ENCODE results near the gene GRHPR. TPM values are rescaled to one million over a fixed set of nuclear protein-coding genes. Genes with fewer than 3 reads are reported as not detected.

Gene GRHPR
- 100 to 1,000 TPM in 1 of 3 donors, 10 to 100 TPM in 2; 78.3 to 141 (median 84.9) TPM for polyA plus RNA-seq

- peak within 1 kb of the TSS; percentile 90 to 97 (median 94) for H3K4me3 Mint-ChIP-seq
- peaks cover 0 to 6% (median under 1%) of the 10 kb centered on the region in 3 donors for H3K27me3 Mint-ChIP-seq (ENCODE audit: low read depth in 3 of 3)
- H3K4me1 Mint-ChIP-seq: peaks cover 23 to 25% of the 10 kb centered on the region in 2 donors
- no peaks in the 10 kb centered on the region for H3K9me3 Mint-ChIP-seq
- H3K27ac Mint-ChIP-seq: peak within 1 kb of the TSS; percentile 89 to 95 (median 92)
- DNase-seq: peak; percentile 83 to 86 (median 86)
- peaks cover 0 to 4% (median 0%) of the 10 kb centered on the region in 3 donors for H3K36me3 Mint-ChIP-seq
These were observed at the start of gene GRHPR for GRCh38 chr9:37422289-37423104. TSS of gene GRHPR (plus strand) at chr9:37422696. CDS start at chr9:37422751, 55 bp downstream.

GRCh38 chr9:37372839-37373238, 49.7 kb upstream of the GRHPR start:
- H3K27me3 Mint-ChIP-seq (ENCODE audit: low read depth in 3 of 3): peaks cover 0 to 6% (median 3%) of the 10 kb centered on the region in 3 donors
- no peak for DNase-seq
- no peaks in the 10 kb centered on the region for H3K36me3 Mint-ChIP-seq
- no peak overlapping the region for H3K27ac Mint-ChIP-seq
- no peaks in the 10 kb centered on the region for H3K4me1 Mint-ChIP-seq
- no peak overlapping the region for H3K4me3 Mint-ChIP-seq
- no peaks in the 10 kb centered on the region for H3K9me3 Mint-ChIP-seq

GRCh38 chr9:37373621-37374020, 48.9 kb upstream of the GRHPR start:
- Mint-ChIP-seq H3K27me3 (ENCODE audit: low read depth in 3 of 3) (peaks cover 0 to 6% (median 3%) of the 10 kb centered on the region in 3 donors), H3K27ac (no peak overlapping the region), H3K36me3 (no peaks in the 10 kb centered on the region), H3K9me3 (no peaks in the 10 kb centered on the region), H3K4me1 (no peaks in the 10 kb centered on the region), H3K4me3 (no peak overlapping the region)
- DNase-seq: no peak

- Mint-ChIP-seq H3K36me3 (no peaks in the 10 kb centered on the region), H3K4me3 (no peak overlapping the region), H3K27ac (no peak overlapping the region), H3K27me3 (ENCODE audit: low read depth in 3 of 3) (peaks cover 0 to 5% (median 3%) of the 10 kb centered on the region in 3 donors), H3K4me1 (no peaks in the 10 kb centered on the region), H3K9me3 (no peaks in the 10 kb centered on the region)
- no peak for DNase-seq
These were observed 47.6 kb upstream of the GRHPR start for GRCh38 chr9:37374892-37375291.

GRCh38 chr9:37377688-37378612, 44.5 kb upstream of the GRHPR start:
- Mint-ChIP-seq H3K9me3 (no peaks in the 10 kb centered on the region), H3K27ac (no peak overlapping the region), H3K36me3 (no peaks in the 10 kb centered on the region), H3K27me3 (ENCODE audit: low read depth in 3 of 3) (peaks cover 0 to 3% (median 2%) of the 10 kb centered on the region in 3 donors), H3K4me1 (no peaks in the 10 kb centered on the region), H3K4me3 (no peak overlapping the region)
- no peak for DNase-seq

- Mint-ChIP-seq H3K36me3 (no peaks in the 10 kb centered on the region), H3K4me3 (no peak overlapping the region), H3K27me3 (ENCODE audit: low read depth in 3 of 3) (peaks cover 0 to 3% (median 2%) of the 10 kb centered on the region in 3 donors), H3K4me1 (no peaks in the 10 kb centered on the region), H3K9me3 (no peaks in the 10 kb centered on the region), H3K27ac (no peak overlapping the region)
- DNase-seq: no peak
These were observed 43.9 kb upstream of the GRHPR start for GRCh38 chr9:37378613-37379004.

GRCh38 chr9:37379835-37380234, 42.7 kb upstream of the GRHPR start:
- H3K4me3 Mint-ChIP-seq: no peak overlapping the region
- peaks cover 0 to 5% (median 2%) of the 10 kb centered on the region in 3 donors for H3K27me3 Mint-ChIP-seq (ENCODE audit: low read depth in 3 of 3)
- H3K36me3 Mint-ChIP-seq: no peaks in the 10 kb centered on the region
- H3K9me3 Mint-ChIP-seq: no peaks in the 10 kb centered on the region
- DNase-seq: no peak
- H3K27ac Mint-ChIP-seq: no peak overlapping the region
- no peaks in the 10 kb centered on the region for H3K4me1 Mint-ChIP-seq

- no peaks in the 10 kb centered on the region for H3K9me3 Mint-ChIP-seq
- no peaks in the 10 kb centered on the region for H3K4me1 Mint-ChIP-seq
- H3K27me3 Mint-ChIP-seq (ENCODE audit: low read depth in 3 of 3): peaks cover 0 to 5% (median 2%) of the 10 kb centered on the region in 3 donors
- no peak overlapping the region for H3K4me3 Mint-ChIP-seq
- DNase-seq: no peak
- no peaks in the 10 kb centered on the region for H3K36me3 Mint-ChIP-seq
- no peak overlapping the region for H3K27ac Mint-ChIP-seq
These were observed 41.9 kb upstream of the GRHPR start for GRCh38 chr9:37380570-37380969.

- no peaks in the 10 kb centered on the region for H3K9me3 Mint-ChIP-seq
- no peak overlapping the region for H3K27ac Mint-ChIP-seq
- no peaks in the 10 kb centered on the region for H3K4me1 Mint-ChIP-seq
- H3K27me3 Mint-ChIP-seq (ENCODE audit: low read depth in 3 of 3): peaks cover 0 to 5% (median 0%) of the 10 kb centered on the region in 3 donors
- no peak for DNase-seq
- no peaks in the 10 kb centered on the region for H3K36me3 Mint-ChIP-seq
- no peak overlapping the region for H3K4me3 Mint-ChIP-seq
These were observed 41.3 kb upstream of the GRHPR start for GRCh38 chr9:37381094-37381741.

- peaks cover 0 to 2% (median 0%) of the 10 kb centered on the region in 3 donors for H3K27me3 Mint-ChIP-seq (ENCODE audit: low read depth in 3 of 3)
- no peaks in the 10 kb centered on the region for H3K36me3 Mint-ChIP-seq
- H3K9me3 Mint-ChIP-seq: no peaks in the 10 kb centered on the region
- DNase-seq: no peak
- no peaks in the 10 kb centered on the region for H3K4me1 Mint-ChIP-seq
- no peak overlapping the region for H3K4me3 Mint-ChIP-seq
- H3K27ac Mint-ChIP-seq: no peak overlapping the region
These were observed 40.1 kb upstream of the GRHPR start for GRCh38 chr9:37382161-37382981.

- no peak for DNase-seq
- Mint-ChIP-seq H3K9me3 (no peaks in the 10 kb centered on the region), H3K27me3 (ENCODE audit: low read depth in 3 of 3) (peaks cover 0 to 2% (median 0%) of the 10 kb centered on the region in 3 donors), H3K36me3 (no peaks in the 10 kb centered on the region), H3K27ac (no peak overlapping the region), H3K4me3 (no peak overlapping the region), H3K4me1 (no peaks in the 10 kb centered on the region)
These were observed 39.5 kb upstream of the GRHPR start for GRCh38 chr9:37382982-37383357.

- H3K27ac Mint-ChIP-seq: no peak overlapping the region
- no peaks in the 10 kb centered on the region for H3K4me1 Mint-ChIP-seq
- DNase-seq: no peak
- H3K4me3 Mint-ChIP-seq: no peak overlapping the region
- no peaks in the 10 kb centered on the region for H3K36me3 Mint-ChIP-seq
- H3K9me3 Mint-ChIP-seq: no peaks in the 10 kb centered on the region
- H3K27me3 Mint-ChIP-seq (ENCODE audit: low read depth in 3 of 3): peaks cover 0 to 2% (median 0%) of the 10 kb centered on the region in 3 donors
These were observed 39.1 kb upstream of the GRHPR start for GRCh38 chr9:37383393-37383792.

Data from immature natural killer cell (primary cell).